ENCODE results near the gene CCDC158.
"Not testable (repeated sequence)": the region's sequence is repeated elsewhere in the genome, so short reads cannot be mapped to it uniquely, and the experiment has no call there.

CCDC158 gene

DNA sequence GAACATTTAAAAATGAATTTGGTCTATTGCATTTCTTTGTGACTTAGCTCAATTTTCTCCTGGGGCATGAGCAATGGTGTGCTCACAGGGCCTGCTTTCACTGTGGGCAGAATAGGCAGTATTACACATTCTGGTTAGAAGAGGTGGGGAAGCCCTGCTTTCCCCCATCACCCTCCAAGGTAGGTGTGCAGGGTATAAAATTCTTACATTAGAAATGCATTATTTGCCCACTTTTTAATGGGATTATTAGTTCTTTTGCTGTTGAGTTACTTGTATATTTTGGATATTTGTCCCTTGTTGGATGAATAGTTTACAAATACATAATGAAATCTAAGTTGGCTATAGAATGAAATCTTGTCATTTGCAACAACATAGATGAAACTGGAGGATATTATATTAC, 122.7 kb downstream of the CCDC158 start:
- TF ChIP-seq, protein P1, sequence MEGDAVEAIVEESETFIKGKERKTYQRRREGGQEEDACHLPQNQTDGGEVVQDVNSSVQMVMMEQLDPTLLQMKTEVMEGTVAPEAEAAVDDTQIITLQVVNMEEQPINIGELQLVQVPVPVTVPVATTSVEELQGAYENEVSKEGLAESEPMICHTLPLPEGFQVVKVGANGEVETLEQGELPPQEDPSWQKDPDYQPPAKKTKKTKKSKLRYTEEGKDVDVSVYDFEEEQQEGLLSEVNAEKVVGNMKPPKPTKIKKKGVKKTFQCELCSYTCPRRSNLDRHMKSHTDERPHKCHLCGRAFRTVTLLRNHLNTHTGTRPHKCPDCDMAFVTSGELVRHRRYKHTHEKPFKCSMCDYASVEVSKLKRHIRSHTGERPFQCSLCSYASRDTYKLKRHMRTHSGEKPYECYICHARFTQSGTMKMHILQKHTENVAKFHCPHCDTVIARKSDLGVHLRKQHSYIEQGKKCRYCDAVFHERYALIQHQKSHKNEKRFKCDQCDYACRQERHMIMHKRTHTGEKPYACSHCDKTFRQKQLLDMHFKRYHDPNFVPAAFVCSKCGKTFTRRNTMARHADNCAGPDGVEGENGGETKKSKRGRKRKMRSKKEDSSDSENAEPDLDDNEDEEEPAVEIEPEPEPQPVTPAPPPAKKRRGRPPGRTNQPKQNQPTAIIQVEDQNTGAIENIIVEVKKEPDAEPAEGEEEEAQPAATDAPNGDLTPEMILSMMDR (IDR thresholded peaks at IDR 0.05; ENCODE audit: low read depth, low read length): no peak
- no peak for DNase-seq (ENCODE audit: extremely low read depth, low read depth)

- DNase-seq (ENCODE audit: extremely low read depth, low read depth): no peak
- TF ChIP-seq, protein P1 (IDR thresholded peaks at IDR 0.05; ENCODE audit: low read depth, low read length): no peak
These were observed 124.6 kb downstream of the CCDC158 start for GRCh38 chr4:76296286-76296820.

GRCh38 chr4:76293772-76294171, 127.2 kb downstream of the CCDC158 start:
- TF ChIP-seq, protein P1 (IDR thresholded peaks at IDR 0.05; ENCODE audit: low read depth, low read length): no peak
- DNase-seq (ENCODE audit: extremely low read depth, low read depth): no peak

- DNase-seq (ENCODE audit: extremely low read depth, low read depth): no peak
- TF ChIP-seq, protein P1 (IDR thresholded peaks at IDR 0.05; ENCODE audit: low read depth, low read length): no peak
These were observed 128.2 kb downstream of the CCDC158 start for GRCh38 chr4:76292730-76293129.

- DNase-seq (ENCODE audit: extremely low read depth, low read depth): not testable (repeated sequence)
These were observed 133.1 kb downstream of the CCDC158 start for GRCh38 chr4:76287811-76288210.

- TF ChIP-seq, protein P1 (IDR thresholded peaks at IDR 0.05; ENCODE audit: low read depth, low read length): no peak
- DNase-seq (ENCODE audit: extremely low read depth, low read depth): no peak
These were observed 137.0 kb downstream of the CCDC158 start for GRCh38 chr4:76283900-76284299.

GRCh38 chr4:76282941-76283689, 137.8 kb downstream of the CCDC158 start:
- TF ChIP-seq, protein P1 (IDR thresholded peaks at IDR 0.05; ENCODE audit: low read depth, low read length): no peak
- DNase-seq (ENCODE audit: extremely low read depth, low read depth): no peak

- not testable (repeated sequence) for DNase-seq (ENCODE audit: extremely low read depth, low read depth)
These were observed 139.3 kb downstream of the CCDC158 start for GRCh38 chr4:76281594-76281993.

Measured in AG09319 (cell line).